Fibroblast of the aortic adventitia (primary cell): ENCODE data around the gene PSMA4. TPM values are rescaled to one million over a fixed set of nuclear protein-coding genes. Genes with fewer than 3 reads are reported as not detected.
A peak's percentile ranks its signal among the peaks of the same experiment; 100 is the strongest.
"Not testable (repeated sequence)": the region's sequence is repeated elsewhere in the genome, so short reads cannot be mapped to it uniquely, and the experiment has no call there.

ENCODE experiments used
- DNase-seq: peaks from one replicate; pipeline ENCODE4 v3.0.0-alpha.2; 2010; ENCODE audit warnings: low read depth
- H3K4me3 ChIP-seq: 2 replicates; pipeline ENCODE4 v1.5.1; 2011; ENCODE audit warnings: low read depth, mild to moderate bottlenecking, control low read depth, low read length, moderate library complexity
- total RNA-seq: library from RNA; depleted of rRNA; stranded (reverse); fragments of >200 nt; gene quantifications from 2 replicates; pipeline ENCODE4 v1.2.3, GENCODE V29; 2012; ENCODE audit warnings: low replicate concordance
- TF ChIP-seq, protein P1 (sequence below): IDR thresholded peaks from 2 replicates; pipeline ENCODE4 v1.5.1; 2011; ENCODE audit warnings: mild to moderate bottlenecking, low read length, control low read depth, inconsistent platforms; ENCODE audit not compliant: insufficient read depth

The PSMA4 gene
- total RNA-seq, 1 donor: 275 TPM

DNA sequence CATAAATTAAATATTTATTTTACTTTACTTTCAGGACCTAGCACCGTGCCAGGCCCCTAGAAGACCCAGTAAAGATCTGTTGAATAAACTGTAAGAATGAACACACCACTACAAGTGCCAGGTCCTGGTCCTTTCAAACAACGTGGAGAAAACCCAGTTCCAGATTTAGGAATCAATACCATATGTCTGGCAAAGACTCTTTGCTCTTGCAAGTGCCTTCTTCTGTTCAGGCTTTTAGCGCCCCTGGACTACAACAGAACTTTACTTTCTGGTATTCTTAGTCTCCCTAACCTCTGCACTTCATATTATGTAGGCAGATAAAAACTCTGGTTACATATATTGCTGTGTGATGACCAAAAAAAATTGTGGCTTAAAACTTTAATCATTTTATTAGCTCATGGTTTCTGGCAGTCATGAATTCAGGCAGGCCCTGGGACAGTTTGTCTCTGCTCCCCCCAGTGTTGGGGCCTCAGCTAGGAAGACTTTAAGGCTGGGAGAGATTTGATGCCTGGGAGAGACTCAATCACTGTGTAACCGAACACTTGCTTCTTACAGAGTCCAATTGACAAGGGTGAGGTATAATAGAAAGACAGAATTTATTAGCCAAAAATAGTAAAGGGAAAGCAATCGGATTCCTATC lies 2.9 kb upstream of the PSMA4 start:
- no peak overlapping the region for H3K4me3 ChIP-seq
- peak; percentile 65 for DNase-seq
- TF ChIP-seq, protein P1, sequence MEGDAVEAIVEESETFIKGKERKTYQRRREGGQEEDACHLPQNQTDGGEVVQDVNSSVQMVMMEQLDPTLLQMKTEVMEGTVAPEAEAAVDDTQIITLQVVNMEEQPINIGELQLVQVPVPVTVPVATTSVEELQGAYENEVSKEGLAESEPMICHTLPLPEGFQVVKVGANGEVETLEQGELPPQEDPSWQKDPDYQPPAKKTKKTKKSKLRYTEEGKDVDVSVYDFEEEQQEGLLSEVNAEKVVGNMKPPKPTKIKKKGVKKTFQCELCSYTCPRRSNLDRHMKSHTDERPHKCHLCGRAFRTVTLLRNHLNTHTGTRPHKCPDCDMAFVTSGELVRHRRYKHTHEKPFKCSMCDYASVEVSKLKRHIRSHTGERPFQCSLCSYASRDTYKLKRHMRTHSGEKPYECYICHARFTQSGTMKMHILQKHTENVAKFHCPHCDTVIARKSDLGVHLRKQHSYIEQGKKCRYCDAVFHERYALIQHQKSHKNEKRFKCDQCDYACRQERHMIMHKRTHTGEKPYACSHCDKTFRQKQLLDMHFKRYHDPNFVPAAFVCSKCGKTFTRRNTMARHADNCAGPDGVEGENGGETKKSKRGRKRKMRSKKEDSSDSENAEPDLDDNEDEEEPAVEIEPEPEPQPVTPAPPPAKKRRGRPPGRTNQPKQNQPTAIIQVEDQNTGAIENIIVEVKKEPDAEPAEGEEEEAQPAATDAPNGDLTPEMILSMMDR: no peak

DNA sequence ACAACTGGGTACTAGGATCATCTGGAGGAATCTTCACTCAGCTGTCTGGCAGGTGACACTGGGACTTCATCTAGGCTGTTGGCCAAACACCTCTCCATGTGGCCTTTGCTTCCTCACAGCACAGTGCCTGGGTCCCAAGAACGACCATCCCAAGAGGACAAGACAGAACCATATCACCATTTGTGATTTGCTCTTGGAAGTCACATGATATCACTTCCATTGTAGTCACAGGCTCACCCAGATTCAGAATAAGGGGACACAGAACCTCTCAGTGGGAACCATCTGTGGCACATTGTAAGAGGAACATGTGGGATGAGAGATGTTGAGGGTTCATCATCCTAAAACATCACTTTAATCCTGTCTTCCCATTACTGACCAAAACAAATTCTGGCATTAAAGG lies 1.9 kb upstream of the PSMA4 start:
- DNase-seq: no peak
- H3K4me3 ChIP-seq: no peak overlapping the region
- TF ChIP-seq, protein P1: no peak

DNA sequence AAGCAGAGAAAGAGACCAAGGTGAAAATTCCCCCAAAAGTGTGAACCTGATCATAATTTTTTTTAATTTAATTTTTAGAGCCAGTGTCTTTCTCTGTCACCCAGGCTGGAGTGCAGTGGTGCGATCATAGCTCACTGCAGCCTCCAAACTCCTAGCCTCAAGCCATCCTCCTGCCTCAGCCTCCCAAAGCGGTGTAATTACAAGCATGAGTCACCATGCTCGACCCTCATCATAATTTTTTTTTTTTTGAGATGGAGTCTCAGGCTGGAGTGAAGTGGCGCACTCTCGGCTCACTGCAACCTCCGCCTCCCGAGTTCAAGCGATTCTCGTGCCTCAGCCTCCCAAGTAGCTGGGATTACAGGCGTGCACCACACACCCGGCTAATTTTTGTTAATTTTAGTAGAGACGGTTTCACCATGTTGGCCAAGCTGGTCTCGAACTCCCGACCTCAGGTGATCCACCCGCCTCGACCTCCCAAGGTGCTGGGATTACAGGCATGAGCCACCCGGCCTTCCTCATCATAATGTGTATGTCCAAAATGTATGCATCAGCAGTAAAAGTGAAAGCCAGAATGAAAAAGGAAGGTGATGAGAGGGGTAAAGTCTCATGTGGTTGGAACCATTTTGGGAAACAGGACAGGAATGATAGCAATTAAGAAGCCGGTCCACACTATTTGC lies 642 bp upstream of the PSMA4 start:
- not testable (repeated sequence) for DNase-seq
- peak overlapping the region; percentile 93 for H3K4me3 ChIP-seq

DNA sequence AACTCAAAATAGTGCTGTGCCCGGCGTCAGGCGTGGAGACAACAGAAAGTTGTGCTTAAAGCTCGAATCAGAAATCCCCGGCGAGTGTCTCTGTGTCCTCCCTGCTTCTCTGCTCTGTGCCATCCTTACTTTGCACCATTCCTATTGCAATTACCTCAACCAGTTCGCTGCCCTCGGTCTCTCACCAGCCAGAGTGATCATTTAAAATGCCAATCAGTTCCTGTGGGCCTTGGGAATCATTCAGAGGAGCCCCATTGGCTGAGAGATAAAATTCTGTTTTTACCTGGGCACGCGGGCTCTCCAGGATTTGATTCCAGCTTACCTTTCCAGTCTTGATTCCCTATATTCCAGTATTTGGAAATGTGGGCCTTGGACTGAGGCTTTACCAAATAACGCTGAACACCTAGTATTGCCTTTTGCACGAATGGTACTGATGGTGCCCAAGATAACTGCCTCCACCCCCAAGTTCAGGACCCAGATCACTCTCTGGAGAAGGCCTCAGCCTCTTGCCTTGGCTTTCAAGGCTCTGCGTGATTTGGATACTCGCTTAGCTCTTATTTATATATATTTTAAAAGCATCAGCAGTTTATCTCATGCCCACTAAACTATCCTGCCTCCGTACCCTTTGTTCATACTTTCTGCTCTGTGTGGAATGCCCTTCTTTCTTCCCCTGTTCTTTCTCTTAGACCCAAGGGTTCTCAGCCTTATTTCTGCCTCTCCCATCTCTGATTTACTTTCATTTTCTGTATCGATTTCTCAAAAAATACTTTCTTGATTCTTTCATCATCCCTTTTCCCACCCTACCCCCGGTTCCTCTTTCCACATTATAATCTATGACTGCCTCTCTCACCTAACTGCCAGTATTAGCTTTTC lies 863 bp downstream of the PSMA4 start:
- DNase-seq: peak; percentile 41
- peak overlapping the region; percentile 93 for H3K4me3 ChIP-seq
- TF ChIP-seq, protein P1: no peak

GRCh38 chr15:78541744-78542034 lies 1.4 kb downstream of the PSMA4 start:
- peak overlapping the region; percentile 93 for H3K4me3 ChIP-seq
- DNase-seq: no peak
- TF ChIP-seq, protein P1: no peak

DNA sequence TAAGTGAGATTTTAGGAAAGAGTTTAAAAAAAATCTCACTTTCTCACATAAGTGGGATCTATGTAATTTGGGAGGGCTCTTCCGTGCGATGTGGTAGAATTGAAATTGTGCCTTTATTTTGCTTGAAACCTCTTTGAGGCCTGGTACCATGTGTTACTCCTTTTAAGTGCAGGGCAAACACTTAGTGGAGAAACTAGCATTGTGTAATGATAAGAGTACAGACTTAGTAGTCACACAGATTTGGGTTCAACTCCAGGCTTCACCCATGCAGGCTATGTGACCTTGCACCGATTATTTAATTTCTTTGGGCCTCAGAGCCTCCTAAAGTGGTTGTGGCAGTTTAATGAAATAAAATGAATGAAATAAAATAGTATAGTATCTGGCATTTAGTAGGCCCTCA lies 2.4 kb downstream of the PSMA4 start:
- TF ChIP-seq, protein P1: no peak
- peak overlapping the region; percentile 11 for H3K4me3 ChIP-seq

DNA sequence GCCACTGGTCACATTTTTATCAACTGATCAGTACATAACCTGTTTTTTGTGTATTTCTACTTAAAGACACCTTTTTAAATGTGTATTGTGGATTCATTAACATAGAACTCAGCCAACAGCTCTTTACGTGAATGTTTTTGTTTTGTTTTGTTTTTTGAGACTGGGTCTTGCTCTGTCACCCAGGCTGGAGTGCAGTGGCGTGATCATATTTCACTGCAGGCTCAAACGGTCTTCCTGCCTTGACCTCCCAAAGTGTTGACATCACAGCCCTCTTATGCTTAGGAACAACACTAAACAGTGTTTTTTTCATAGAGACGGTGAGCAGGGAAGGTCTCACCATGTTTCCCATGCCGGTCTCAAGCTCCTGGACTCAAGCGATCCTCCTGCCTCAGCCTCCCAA lies 9.9 kb downstream of the PSMA4 start:
- TF ChIP-seq, protein P1: no peak
- DNase-seq: no peak
- no peak overlapping the region for H3K4me3 ChIP-seq

More for the DNA sequence above, 2.4 kb downstream of the PSMA4 start:
- DNase-seq: no peak
